GM19035 (cell line): ENCODE data around the gene PARP6.
A peak's percentile ranks its signal among the peaks of the same experiment; 100 is the strongest.

Experiments
- ATAC-seq: cut with Tn5 transposase; IDR thresholded peaks from one replicate; pipeline ENCODE4 v1.9.1; 2021; ENCODE audit not compliant: unreplicated experiment

Gene PARP6, protein sequence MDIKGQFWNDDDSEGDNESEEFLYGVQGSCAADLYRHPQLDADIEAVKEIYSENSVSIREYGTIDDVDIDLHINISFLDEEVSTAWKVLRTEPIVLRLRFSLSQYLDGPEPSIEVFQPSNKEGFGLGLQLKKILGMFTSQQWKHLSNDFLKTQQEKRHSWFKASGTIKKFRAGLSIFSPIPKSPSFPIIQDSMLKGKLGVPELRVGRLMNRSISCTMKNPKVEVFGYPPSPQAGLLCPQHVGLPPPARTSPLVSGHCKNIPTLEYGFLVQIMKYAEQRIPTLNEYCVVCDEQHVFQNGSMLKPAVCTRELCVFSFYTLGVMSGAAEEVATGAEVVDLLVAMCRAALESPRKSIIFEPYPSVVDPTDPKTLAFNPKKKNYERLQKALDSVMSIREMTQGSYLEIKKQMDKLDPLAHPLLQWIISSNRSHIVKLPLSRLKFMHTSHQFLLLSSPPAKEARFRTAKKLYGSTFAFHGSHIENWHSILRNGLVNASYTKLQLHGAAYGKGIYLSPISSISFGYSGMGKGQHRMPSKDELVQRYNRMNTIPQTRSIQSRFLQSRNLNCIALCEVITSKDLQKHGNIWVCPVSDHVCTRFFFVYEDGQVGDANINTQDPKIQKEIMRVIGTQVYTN

DNA sequence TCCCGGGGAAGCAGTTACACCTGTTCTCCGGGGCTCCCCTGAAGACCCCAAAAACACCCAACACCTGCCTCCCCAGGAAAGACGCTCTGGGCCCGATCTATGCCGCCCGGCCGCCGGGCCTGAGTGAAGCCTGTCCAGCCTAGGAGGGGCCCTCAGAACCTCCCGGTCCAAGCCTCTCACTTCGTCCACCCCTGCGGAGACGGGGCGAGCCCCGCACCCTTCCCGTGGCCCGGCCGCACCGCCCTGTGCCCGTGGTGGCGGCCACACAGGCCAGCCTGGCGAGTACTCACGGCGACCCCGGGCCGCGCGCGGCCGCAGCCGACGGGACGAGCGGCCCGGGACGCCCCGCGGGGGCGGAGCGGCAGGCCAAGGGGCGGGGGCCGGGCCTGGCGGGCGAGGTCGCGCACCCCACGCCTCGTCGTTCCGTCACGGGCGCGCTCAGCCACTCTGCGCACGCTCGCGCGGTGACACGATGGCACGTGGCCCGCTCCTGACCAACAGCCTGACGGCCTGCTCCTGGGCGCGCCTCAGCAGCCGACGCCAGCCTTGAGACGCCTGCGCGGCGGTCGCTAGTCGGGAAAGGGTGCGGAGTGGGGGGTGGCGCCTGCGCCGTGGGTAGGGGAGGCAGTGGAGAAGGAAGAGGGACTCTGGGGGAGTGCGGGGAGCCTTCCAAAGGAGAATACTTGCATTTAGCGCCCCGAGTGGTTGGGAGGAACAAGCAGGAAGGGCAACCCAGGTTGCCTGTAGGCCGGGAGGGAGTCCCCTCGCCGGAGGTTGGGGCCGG, at the start of gene PARP6:
Gene PARP6, minus strand, starts transcription at position 342 of the 784 bp plus-strand sequence. CDS start 5,077 bp downstream, outside the sequence.
- peak; percentile 95 for ATAC-seq

DNA sequence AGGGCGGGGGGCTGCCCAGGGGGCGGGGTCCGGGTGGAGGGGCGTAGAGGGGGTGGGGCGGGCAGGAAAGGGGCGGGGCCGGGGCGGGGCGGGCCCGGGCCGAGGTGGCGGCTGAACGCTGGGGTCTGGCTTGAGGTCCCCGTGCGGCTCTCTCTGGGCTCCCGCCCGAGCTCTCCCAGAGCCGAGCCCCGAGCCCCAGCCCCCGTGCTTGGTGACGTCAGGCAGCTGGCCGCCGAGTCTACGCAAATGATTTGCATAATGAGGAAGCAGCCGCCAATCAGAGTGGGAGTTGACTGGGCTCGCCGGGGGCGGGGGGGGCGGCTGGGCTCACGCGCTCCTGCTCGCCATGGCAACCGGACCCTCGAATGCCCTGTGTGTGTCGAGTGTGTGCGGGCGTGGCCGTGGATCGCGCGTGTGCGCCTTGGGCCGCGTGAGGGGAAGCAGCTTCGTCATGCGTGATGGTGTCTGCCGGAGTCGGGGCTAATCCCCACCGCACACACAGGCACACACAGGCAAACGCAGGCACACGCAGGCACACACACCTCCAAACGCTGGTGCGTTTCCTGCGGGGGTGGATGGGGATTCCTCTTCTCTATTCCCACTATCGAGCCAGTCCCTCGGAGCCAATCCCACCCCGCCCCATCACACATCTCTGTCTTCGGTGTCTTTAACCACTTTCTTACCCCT, 47.8 kb upstream of the PARP6 start, which contains the start of gene CELF6:
Gene CELF6, minus strand, starts transcription at position 173 of the 687 bp plus-strand sequence. CDS start 283 bp downstream, outside the sequence.
- peak; percentile 62 for ATAC-seq

DNA sequence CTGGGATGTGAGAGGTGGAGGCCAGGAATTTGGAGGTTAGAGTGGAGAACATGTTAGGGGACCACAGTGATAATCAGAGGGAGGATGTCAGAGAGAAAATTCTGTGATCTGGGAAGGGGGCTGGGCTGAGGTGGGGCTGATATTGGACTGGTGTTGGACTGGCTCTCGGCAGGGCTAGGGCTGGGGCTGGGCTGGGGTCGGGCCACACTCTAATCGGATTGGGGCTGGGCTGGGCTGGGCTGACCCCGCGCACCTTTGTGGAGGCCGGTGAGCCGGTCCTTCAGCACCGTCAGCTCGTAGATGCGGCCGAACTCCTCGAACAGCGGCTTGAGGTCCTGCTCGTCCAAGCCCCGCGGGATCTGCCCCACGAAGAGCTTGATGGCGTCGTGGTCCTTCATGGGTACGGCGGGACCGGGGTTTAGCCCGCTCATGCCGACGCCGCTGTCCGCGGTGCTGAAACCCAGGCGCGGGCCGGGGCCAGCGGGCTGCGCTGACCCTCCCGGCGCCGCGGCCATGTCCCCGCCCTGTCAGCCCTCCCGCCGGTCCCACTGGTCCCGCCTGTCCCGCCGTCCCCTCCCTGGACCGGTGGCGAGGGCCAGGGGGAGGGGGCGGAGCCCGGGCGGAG, 47.1 kb upstream of the PARP6 start:
- peak; percentile 27 for ATAC-seq

DNA sequence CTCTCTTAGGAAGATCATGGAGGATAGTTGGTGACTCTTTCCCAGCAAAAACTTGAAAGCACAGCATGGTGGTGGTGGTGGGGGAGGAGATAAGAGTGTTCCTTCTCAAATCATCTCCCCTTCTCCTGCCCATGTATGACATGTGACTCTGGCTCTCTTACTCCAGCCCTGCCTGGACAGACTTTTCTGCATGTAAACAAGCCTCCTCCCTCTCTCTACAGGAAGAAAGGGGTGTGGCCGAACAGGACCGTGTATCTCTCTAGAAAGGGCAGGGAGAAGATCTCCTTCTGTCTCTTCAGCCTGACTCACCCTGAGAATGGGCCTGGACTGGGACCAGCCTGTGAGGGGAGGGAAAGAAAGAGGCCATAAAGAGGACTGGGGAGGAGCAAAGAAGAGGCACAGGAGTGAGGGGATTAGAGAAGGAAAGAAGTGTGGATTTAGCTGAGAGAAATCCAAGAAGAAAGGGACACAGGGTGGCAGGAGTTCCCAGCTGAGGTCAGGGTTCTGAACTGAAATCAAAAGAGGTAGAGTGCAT, 46.1 kb upstream of the PARP6 start:
- ATAC-seq, result no peak

DNA sequence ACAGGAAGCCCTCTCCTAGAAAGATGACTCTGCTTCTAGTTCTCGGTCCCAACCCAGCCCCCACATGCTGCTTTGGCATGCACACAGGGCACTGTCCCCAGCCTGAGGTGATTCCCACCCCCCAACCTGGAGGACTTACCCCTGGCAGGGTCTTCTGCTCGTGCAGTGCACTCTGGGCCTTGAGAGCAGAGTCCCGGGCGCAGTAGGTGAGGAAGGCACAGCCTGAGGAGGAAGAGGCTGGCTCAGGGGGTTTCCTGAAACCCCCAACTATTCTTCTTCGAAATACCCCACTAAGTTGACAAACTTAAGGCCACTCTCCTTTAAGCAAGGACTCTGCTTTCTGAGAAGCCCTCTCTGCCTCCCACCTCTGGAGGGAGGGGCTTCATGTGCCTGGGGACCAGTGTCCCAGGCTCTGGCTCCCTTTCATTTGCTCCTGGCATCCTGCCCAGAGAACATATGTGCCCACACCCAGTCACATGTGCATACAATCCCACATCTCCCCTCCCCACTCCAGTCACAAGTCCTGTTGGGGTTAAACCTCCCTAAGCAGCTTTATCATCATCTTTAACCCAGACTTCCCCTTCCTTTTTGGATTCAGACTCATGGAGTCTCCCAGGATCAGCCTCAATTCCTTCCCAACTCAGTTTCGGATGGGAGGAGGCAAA, 43.5 kb upstream of the PARP6 start:
- no peak for ATAC-seq

DNA sequence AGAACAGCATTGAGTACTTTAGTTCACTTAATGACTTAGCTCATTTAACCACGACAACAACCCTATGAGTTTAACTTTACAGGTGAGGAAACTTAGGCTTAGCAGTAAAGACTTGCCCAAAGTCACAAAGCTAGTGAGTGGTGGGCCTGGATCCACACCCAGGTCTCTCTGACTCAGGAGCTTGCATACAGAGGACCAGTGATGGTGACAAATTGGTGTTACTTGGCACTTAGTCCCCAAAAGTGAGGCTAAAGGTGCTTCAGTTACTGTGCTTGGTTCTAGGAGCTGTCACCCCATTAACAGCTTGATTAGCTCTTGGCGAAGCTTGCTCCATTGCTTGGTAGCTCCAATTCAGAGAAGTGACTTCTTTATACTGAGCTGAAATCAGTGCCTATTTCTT, 41.5 kb upstream of the PARP6 start:
- ATAC-seq, result no peak

DNA sequence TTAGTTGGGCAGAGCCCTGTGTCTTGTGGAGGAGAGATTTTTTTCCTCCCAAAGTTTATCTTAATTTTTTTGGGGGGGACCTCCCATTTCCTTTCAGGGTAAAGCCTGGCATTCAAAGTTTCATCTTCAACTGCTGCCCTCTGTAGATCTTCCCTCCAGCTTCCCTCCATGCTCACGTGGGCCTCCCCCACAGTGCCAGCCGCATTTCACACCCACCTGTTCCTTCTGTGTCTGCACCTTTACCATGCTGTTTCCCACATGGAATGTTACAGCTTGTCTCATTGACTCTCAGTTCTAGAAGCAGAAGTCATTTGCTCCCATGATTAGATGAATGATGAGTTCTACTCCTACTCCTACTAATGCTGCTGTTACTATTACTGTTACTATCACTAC, 41.1 kb upstream of the PARP6 start:
- no peak for ATAC-seq

DNA sequence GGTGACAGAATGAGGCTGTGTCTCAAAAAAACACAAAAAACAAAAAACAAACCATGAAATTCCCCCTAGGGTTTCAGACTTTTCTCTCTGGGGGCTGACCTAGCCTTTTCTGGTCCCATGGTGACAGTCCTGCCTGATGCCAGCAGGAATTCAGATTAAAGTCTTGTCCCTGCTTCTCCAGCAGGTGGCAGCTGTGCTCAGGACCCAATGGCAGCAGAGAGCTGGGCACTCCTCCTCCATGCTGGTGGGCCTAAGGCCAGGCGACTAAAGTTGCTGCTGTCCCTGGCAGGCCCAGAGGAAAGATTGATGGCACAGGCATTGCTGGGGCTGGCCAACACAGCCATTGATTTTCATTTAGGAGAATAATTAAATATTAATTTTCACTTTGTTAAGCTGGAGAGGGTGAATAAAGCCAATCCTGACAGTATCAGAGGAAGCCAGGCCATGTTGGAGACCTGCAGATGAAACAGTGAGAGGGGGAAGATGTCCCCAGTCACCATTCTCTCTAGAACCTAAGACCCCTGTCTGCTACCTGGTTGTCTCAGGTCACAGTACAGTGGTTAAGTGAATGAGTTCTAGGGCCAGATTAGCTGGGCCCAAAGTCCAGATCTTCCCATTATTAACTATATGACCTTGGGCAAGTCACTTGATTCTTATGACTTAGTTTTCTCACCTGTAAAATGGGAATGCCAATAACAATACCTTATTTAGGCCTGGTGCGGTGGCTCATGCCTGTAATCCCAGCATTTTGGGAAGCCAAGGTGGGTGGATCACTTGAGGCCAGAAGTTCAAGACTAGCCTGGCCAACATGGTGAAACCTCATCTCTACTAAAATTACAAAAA, 40.5 kb upstream of the PARP6 start:
- peak; percentile 75 for ATAC-seq

DNA sequence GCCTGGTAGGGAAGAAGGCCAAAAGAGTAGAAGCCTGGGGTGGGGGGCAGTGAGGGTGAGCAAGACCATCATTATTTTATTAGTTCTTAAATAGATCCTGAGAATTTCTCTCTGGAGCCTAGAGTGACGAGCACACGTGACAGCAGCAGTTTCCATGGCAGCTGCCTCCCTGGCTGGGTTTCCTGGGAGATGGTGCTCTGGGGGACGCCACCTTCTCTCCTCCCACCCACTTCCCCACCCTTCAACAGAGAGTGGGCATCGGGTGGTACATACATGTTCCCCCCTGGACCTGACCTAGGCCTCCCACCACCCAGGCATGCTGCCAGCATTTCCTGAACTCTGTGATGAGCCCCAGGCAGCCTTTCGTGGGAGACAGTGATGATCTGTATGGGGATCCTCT, 34.7 kb upstream of the PARP6 start:
- ATAC-seq, result no peak

DNA sequence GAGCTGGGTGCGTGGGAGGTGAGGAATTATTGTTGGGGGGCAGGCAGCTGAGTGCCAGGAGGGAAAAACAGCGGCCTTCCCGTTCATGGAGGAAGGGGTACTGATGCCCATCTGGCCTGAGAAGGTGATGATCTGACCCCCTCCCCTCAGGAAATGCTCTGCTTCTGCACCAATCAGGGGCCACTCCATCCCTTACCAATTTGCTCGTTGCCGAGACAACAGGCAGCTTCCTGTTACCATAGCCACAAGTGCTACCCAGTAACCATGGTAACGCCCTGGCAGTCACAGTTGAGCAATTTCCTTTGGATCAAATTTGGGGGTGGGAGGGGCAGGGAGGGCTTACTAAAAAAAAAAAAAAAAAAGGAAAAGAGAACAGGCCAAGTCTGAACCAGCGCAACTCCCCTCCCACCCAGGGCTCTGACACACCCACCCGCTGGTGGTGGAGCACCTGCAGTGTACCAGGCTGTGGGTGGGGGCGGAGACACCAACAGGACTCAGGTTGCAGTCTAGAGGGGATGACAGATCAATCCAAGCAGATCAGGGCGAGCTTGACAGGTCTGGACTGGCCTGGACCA, 33.9 kb upstream of the PARP6 start:
- no peak for ATAC-seq

DNA sequence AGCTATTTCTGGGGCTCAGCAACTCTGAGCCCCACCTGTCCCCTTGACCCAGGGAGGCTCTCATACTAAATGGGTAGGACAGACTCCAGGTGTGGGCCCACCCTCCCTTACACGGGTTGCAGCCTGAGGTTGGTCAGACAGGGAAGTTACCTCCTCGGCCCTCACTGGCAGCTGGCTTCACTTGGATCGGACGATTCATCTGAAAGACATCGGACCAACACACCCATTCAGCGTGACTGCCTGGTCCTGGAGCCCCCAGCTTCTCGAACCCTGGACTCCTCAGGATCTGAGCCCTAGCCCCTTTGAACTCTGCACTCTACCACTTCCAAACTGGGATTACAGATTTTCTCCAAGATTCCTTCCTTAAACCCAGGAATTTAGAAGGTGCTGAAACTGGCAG, 32.2 kb upstream of the PARP6 start:
- ATAC-seq, result no peak

DNA sequence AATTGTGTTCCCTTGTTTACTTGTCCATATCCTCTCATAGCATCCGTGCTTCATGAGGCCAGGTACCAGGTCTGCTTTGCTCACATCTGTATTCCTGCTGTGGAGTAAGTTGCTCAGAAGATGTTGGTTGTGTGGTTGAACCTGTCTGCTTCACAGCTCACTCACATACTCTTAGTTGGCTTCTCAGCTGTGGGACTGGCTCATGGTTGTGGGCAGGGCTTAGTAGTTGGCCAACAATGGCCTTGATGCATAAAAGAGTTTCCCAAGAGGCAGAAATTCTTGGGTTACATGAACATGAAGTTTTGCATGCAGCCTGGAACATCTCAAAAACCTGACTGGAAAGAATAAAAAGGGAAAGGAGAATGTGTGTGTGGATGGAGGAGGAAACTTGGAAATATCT, 30.6 kb upstream of the PARP6 start:
- ATAC-seq, result no peak

DNA sequence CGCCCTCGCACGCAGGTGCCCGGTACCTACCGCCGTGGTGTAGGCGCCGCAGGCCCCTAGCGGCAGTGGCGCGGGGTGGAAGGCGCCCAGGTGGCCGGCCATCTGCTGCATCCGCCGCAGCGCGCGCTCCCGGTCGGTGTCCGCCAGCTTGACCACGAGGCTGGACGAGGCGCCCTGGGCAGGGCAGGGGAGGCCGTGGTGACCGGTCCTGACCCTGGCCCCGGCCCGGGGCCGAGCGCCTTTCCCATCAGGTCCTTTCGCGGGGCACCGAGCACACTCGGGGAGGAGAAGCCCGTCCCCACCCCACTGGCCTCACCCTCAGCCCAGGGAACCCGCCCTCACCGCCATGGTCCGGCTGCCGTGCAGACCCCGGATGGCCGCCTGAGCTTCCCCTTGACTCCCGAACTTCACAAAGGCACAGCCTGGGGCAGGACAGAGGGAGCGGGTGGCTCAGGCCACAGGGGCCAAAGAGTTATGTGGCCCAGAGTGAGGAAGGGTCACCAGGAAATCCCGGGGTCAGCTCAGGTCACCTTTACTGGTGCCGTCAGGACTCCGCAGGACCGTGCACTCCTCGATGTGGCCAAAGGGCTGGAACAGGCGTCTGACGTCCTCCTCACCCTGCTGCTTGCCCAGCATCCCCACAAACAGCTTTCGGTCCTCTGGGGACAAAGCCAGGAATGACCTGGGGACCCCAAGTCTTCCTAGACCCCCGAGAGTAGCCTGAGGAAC, 17.4 kb upstream of the PARP6 start:
- no peak for ATAC-seq

DNA sequence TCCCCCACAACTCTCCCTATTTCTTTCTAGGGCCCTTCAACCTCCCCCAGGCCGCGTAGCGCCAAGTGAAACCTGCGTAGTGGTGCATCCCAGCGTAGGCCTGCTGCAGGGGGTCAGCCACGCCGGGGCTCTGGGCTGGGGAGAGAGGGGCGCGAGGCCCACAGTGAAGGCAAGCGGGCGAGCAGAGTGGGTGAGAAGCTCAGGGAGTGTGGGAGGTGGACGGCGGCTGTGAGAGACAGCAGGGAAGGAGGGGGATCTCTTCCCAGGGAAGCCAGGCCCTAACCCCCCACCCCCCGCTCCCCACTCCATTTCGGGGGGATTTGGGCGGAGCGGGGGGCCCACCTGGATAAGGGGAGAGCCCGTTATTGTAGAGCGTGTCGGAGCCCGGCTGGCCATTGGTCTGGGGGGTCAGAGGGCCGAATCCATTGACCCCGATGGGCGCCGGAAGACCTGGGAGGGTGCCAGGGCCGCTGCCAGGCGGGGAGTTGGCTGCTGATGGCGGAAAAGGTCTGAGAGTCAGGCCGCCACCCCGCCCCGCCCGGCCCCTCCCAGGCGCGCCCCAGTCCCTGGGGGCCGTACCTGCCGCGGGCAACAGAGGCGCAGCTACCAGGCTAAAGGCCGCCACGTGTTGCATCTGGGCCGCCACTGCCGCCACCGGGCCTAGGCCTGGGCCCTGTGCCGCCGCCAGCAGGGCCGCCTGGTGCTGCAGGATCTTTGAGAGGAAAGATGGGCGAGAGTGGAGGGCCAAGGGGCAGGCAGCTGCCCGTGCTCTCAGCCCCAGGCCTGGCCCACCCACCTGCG, 16.6 kb upstream of the PARP6 start:
- no peak for ATAC-seq

DNA sequence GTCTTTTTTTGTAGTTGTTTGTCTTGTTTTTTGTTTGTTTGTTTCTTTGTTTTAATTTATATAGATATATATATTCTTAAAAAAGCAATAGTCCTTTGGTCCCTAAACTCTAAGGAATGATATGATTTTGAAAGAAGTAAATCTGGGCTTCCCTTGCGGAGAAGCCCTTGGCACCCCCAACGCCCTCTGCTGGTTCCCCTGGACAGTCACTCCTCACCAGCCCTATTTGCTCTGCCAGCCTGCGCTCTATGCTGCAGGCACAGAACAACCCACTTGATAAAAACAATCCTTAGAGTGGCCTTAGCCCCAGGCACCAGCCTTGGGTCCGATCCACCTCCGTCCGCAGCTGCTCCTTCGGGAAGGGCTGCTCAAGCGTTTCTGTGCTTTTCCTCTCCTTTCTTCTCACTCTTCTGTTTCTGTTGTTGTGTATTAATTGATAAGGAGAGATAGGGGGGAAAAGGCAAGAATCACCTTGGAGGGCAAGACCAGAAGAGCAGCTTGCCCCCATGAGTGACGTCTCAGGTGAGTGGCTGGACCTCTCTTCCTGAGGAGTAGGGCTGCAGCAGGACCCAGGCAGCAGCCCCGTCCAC, 13.7 kb upstream of the PARP6 start:
- ATAC-seq, result no peak

DNA sequence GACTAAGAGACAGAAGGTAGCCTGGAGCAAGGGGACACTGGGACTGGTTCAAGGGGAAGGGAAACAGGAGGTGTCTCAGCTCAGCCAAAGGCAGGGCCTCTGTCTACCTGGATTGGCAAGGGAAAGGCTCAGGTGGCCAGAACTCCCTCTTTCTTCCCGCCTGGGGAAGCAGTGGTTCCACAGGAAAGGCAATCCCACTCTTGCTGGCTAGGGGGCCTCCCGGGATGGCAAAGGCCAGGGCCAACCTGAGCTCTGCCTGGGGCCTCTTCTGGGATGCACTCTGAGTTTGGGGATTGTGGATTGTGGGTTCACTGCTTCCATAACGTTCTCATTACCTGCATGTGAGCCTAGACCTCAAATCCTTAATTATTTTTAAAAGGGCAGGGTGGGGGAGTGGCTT, 13.0 kb upstream of the PARP6 start:
- ATAC-seq, result no peak

DNA sequence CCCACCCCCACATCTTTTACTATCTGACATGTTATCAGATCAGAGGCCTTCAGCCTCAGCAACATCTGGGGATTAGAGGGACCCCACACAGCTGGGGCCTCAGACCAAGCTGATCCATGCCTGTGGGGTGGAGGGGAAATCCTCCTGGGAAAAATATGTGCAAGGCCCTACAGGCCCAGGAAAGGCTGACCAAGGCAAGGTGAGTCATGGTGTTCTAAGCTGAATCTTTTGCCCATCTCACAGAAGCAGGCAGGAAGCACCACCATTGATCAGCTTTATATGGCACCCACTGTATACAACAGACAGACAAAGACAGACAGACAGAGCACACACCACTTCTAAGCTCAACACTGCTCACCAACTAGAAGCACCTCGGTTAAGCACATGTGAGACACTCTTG, 12.4 kb upstream of the PARP6 start:
- ATAC-seq, result no peak
